Smooth muscle cell (in vitro differentiated cells): ENCODE data around the gene PEA15. TPM values are rescaled to one million over a fixed set of nuclear protein-coding genes. Genes with fewer than 3 reads are reported as not detected.

Experiments used
- DNase-seq: peaks from one replicate; lab custom pipeline; 2025; ENCODE audit not compliant: unreplicated experiment; lab: John Stamatoyannopoulos, UW
- H2AFZ ChIP-seq: fragments of 200-600 bp; sonication (generic); 2 replicates; pipeline ENCODE4 v1.6.0; 2016; ENCODE audit warnings: antibody characterized with exemption, low read depth, mild to moderate bottlenecking
- H3F3A ChIP-seq: fragments of 200-600 bp; sonication (generic); 2 replicates; pipeline ENCODE4 v1.6.0; 2017; ENCODE audit warnings: antibody characterized with exemption, low read depth
- H3K27ac ChIP-seq: fragments of 200-600 bp; sonication (generic); 2 replicates; pipeline ENCODE4 v1.5.1; 2016; ENCODE audit warnings: low read depth, mild to moderate bottlenecking
- H3K27me3 ChIP-seq: fragments of 200-600 bp; sonication (generic); 2 replicates; pipeline ENCODE4 v1.6.1; 2016; ENCODE audit warnings: low read depth, mild to moderate bottlenecking
- H3K36me3 ChIP-seq: fragments of 200-600 bp; sonication (generic); 2 replicates; pipeline ENCODE4 v1.5.1; 2016; ENCODE audit warnings: low read depth
- H3K4me1 ChIP-seq: fragments of 200-600 bp; sonication (generic); 2 replicates; pipeline ENCODE4 v1.5.1; 2016; ENCODE audit warnings: low read depth
- H3K4me2 ChIP-seq: fragments of 200-600 bp; sonication (generic); 2 replicates; pipeline ENCODE4 v1.6.0; 2016; ENCODE audit warnings: mild to moderate bottlenecking
- H3K4me3 ChIP-seq: fragments of 200-600 bp; sonication (generic); 2 replicates; pipeline ENCODE4 v1.5.1; 2016; ENCODE audit warnings: mild to moderate bottlenecking
- H3K79me2 ChIP-seq: fragments of 200-600 bp; sonication (generic); 2 replicates; pipeline ENCODE4 v1.6.0; 2016; ENCODE audit warnings: low read depth, mild to moderate bottlenecking
- H3K9ac ChIP-seq: fragments of 200-600 bp; sonication (generic); 2 replicates; pipeline ENCODE4 v1.6.0; 2016; ENCODE audit warnings: low read depth
- H3K9me3 ChIP-seq: fragments of 200-600 bp; sonication (generic); replicated peaks from 2 replicates; pipeline ENCODE4 v1.5.1; 2016; ENCODE audit warnings: low read depth
- H4K20me1 ChIP-seq: fragments of 200-600 bp; sonication (generic); 2 replicates; pipeline ENCODE4 v1.6.0; 2016; ENCODE audit warnings: low read depth
- CTCF ChIP-seq: fragments of 200-600 bp; sonication (generic); IDR thresholded peaks from 2 replicates; pipeline ENCODE4 v1.5.1; 2017; ENCODE audit warnings: borderline replicate concordance, mild to moderate bottlenecking, antibody characterized with exemption; ENCODE audit not compliant: insufficient read depth, poor library complexity, severe bottlenecking
- WGBS: methylation state at CpG from one replicate; pipeline ENCODE4 v1.1.7; 2016; ENCODE audit warnings: low lambda C conversion rate; 5-methylcytosine and 5-hydroxymethylcytosine counted together
- polyA plus RNA-seq: library from polyadenylated mRNA; unstranded; fragments of >200 nt; fragmentation: Nextera tagmentation; extraction: Ambion mirVana; gene quantifications from 2 replicates; pipeline ENCODE4 v1.2.1, GENCODE V29; 2016
- total RNA-seq: library from RNA; depleted of rRNA; stranded (reverse); fragments of >200 nt; gene quantifications from 2 replicates; pipeline ENCODE4 v1.2.3, GENCODE V29; 2014

Gene PEA15
- total and polyA plus RNA-seq, 2 experiments from 2014 or later: 73.1 to 115 TPM

- H3K9me3 ChIP-seq: no peaks in the 10 kb centered on the region
- peak; percentile 61 for TF ChIP-seq CTCF
- H3K4me1 ChIP-seq: peaks cover 5% of the 10 kb centered on the region
- no peak overlapping the region for H2AFZ ChIP-seq
- H3K4me2 ChIP-seq: no peak overlapping the region
- H3K9ac ChIP-seq: no peak overlapping the region
- peaks cover 98% of the 10 kb centered on the region for H4K20me1 ChIP-seq
- H3K79me2 ChIP-seq: peaks cover 60% of the 10 kb centered on the region
- peaks cover 7% of the 10 kb centered on the region for H3F3A ChIP-seq
- H3K36me3 ChIP-seq: no peaks in the 10 kb centered on the region
- no peak for DNase-seq
- WGBS: 73% methylated on average over 5 of the region's 5 CpGs
- peak overlapping the region; percentile 50 for H3K27ac ChIP-seq
- no peaks in the 10 kb centered on the region for H3K27me3 ChIP-seq
- no peak overlapping the region for H3K4me3 ChIP-seq
These were observed 46.7 kb downstream of the PEA15 start for GRCh38 chr1:160251687-160252526.

- H3K9ac ChIP-seq: no peak overlapping the region
- peak overlapping the region; percentile 53 for H3K4me2 ChIP-seq
- H3K4me3 ChIP-seq: no peak overlapping the region
- H3K27ac ChIP-seq: no peak overlapping the region
- no peaks in the 10 kb centered on the region for H3K36me3 ChIP-seq
- TF ChIP-seq CTCF: no peak
- peaks cover 29% of the 10 kb centered on the region for H3K4me1 ChIP-seq
- H4K20me1 ChIP-seq: peaks cover 98% of the 10 kb centered on the region
- H2AFZ ChIP-seq: no peak overlapping the region
- 84% methylated on average over 4 of the region's 4 CpGs for WGBS
- no peaks in the 10 kb centered on the region for H3K9me3 ChIP-seq
- DNase-seq: no peak
- H3K27me3 ChIP-seq: no peaks in the 10 kb centered on the region
- H3F3A ChIP-seq: peaks cover 22% of the 10 kb centered on the region
- H3K79me2 ChIP-seq: peaks cover 60% of the 10 kb centered on the region
These were observed 50.7 kb downstream of the PEA15 start for GRCh38 chr1:160255781-160256300.

DNA sequence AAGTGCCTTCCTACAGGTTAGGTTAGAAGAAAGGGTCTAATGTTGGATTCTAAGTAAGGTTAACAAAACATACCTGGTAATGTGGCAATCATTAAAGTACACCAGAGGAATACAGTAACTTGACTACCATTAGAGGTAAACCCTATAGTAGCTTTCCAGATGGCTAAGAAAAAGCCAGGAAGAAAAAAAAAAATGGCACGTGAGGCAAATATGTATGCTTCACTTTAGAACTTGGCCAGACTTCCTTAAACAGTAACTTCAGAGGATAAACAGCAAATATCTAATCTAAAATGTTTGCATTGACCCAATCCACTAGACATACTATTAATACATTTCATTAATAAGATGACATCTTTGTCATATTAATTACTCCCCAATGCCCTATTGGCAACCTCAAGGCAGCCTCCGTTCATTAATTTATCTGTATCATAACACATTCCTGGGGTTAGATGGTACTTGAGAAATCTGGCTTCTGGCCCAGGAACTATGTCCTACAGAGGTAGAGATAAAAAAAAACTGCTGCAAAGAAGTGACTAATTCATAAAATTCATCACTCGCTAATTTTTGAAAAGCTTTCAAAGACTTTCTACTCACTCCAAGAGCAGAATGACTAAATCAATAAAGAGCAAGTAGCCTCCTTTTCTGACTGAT lies 51.3 kb downstream of the PEA15 start:
- Histone ChIP-seq H3K9me3 (no peaks in the 10 kb centered on the region), H3K4me3 (no peak overlapping the region), H3K4me1 (peaks cover 34% of the 10 kb centered on the region), H3K4me2 (peak overlapping the region; percentile 53), H3K27ac (peak overlapping the region; percentile 0), H2AFZ (no peak overlapping the region), H3K9ac (no peak overlapping the region), H3K27me3 (no peaks in the 10 kb centered on the region), H3K36me3 (no peaks in the 10 kb centered on the region), H3K79me2 (peaks cover 53% of the 10 kb centered on the region), H3F3A (peaks cover 26% of the 10 kb centered on the region), H4K20me1 (peaks cover 93% of the 10 kb centered on the region)
- TF ChIP-seq CTCF: no peak
- DNase-seq: no peak
- 26% methylated on average over 3 of the region's 3 CpGs for WGBS
